Trophoblast cell (in vitro differentiated cells and primary cell): Measurements from ENCODE around the gene HOXB7.
A peak's percentile ranks its signal among the peaks of the same experiment; 100 is the strongest.

Experiments used
- DNase-seq, 2 donors: peaks; one replicate each; pipeline ENCODE4 v3.0.0-alpha.2; 2016
- H2AFZ ChIP-seq: 2 replicates; pipeline ENCODE4 v1.6.1; 2013; ENCODE audit warnings: low read length, moderate library complexity, mild to moderate bottlenecking; ENCODE audit not compliant: insufficient read depth, poor library complexity
- H2AK5ac ChIP-seq: 2 replicates; pipeline ENCODE4 v1.6.1; 2013; ENCODE audit warnings: mild to moderate bottlenecking, low read length
- H2BK120ac ChIP-seq: 2 replicates; pipeline ENCODE4 v1.6.1; 2013; ENCODE audit warnings: low read length, mild to moderate bottlenecking, moderate library complexity; ENCODE audit not compliant: insufficient read depth, poor library complexity
- H2BK12ac ChIP-seq: 2 replicates; pipeline ENCODE4 v1.6.1; 2013; ENCODE audit warnings: mild to moderate bottlenecking, low read length, moderate library complexity
- H2BK5ac ChIP-seq: 2 replicates; pipeline ENCODE4 v1.6.1; 2013; ENCODE audit warnings: low read length, low read depth, moderate library complexity, mild to moderate bottlenecking; ENCODE audit not compliant: poor library complexity
- H3K14ac ChIP-seq: 2 replicates; pipeline ENCODE4 v1.6.1; 2013; ENCODE audit warnings: mild to moderate bottlenecking, low read length
- H3K18ac ChIP-seq: 2 replicates; pipeline ENCODE4 v1.6.1; 2013; ENCODE audit warnings: mild to moderate bottlenecking, low read length
- H3K23ac ChIP-seq: 2 replicates; pipeline ENCODE4 v1.6.1; 2013; ENCODE audit warnings: low read length
- H3K27ac ChIP-seq: 2 replicates; pipeline ENCODE4 v1.5.1; 2013; ENCODE audit warnings: low read depth, mild to moderate bottlenecking, inconsistent platforms, low read length, moderate library complexity
- H3K27me3 ChIP-seq: 2 replicates; pipeline ENCODE4 v1.6.1; 2013; ENCODE audit warnings: inconsistent platforms, mild to moderate bottlenecking, low read length, moderate library complexity; ENCODE audit not compliant: insufficient read depth
- H3K36me3 ChIP-seq, 2 experiments: 1 replicate in 1 of 2; 2 replicates in 1 of 2; pipeline ENCODE4 v1.6.1; 2013; ENCODE audit warnings: low read length in 2 of 2, mild to moderate bottlenecking in 2 of 2, moderate library complexity in 1 of 2; ENCODE audit not compliant: insufficient read depth in 2 of 2, control insufficient read depth in 1 of 2
- H3K4ac ChIP-seq: 2 replicates; pipeline ENCODE4 v1.6.1; 2013; ENCODE audit warnings: low read depth, mild to moderate bottlenecking, low read length, moderate library complexity
- H3K4me1 ChIP-seq, 2 experiments: 1 replicate in 1 of 2; 2 replicates in 1 of 2; pipeline ENCODE4 v1.6.1; 2013; ENCODE audit warnings: low read length in 2 of 2, mild to moderate bottlenecking in 2 of 2, moderate library complexity in 1 of 2; ENCODE audit not compliant: insufficient read depth in 2 of 2, control insufficient read depth in 1 of 2
- H3K4me2 ChIP-seq: 2 replicates; pipeline ENCODE4 v1.6.1; 2013; ENCODE audit warnings: inconsistent platforms, mild to moderate bottlenecking, low read length, moderate library complexity
- H3K4me3 ChIP-seq: 2 replicates; pipeline ENCODE4 v1.5.1; 2013; ENCODE audit warnings: mild to moderate bottlenecking, low read depth, low read length, inconsistent platforms
- H3K79me1 ChIP-seq: one replicate; pipeline ENCODE4 v1.6.1; 2013; ENCODE audit warnings: low read length
- H3K79me2 ChIP-seq: 2 replicates; pipeline ENCODE4 v1.6.1; 2013; ENCODE audit warnings: low read length, mild to moderate bottlenecking; ENCODE audit not compliant: control insufficient read depth, insufficient read depth, poor library complexity
- H3K9ac ChIP-seq: 2 replicates; pipeline ENCODE4 v1.6.1; 2013; ENCODE audit warnings: mild to moderate bottlenecking, low read length
- H3K9me3 ChIP-seq: 2 replicates; pipeline ENCODE4 v1.6.1; 2013; ENCODE audit warnings: low read depth, mild to moderate bottlenecking, control low read depth, inconsistent platforms, low read length; ENCODE audit not compliant: insufficient read depth
- H4K12ac ChIP-seq: 2 replicates; pipeline ENCODE4 v1.6.1; 2013; ENCODE audit warnings: low read depth, mild to moderate bottlenecking, low read length, moderate library complexity
- H4K8ac ChIP-seq: 2 replicates; pipeline ENCODE4 v1.6.1; 2013; ENCODE audit warnings: low read depth, mild to moderate bottlenecking, low read length, moderate library complexity
- H4K91ac ChIP-seq: one replicate; pipeline ENCODE4 v1.6.1; 2013; ENCODE audit warnings: low read depth, mild to moderate bottlenecking, low read length, moderate library complexity
- WGBS: extraction: QIAGEN DNeasy Blood & Tissue Kit; methylation state at CpG from one replicate; pipeline ENCODE4 v1.1.7; 2013; ENCODE audit warnings: missing lambda C conversion rate; ENCODE audit not compliant: insufficient read length, insufficient coverage; ENCODE audit errors: extremely low coverage; 5-methylcytosine and 5-hydroxymethylcytosine counted together

HOXB7 gene

DNA sequence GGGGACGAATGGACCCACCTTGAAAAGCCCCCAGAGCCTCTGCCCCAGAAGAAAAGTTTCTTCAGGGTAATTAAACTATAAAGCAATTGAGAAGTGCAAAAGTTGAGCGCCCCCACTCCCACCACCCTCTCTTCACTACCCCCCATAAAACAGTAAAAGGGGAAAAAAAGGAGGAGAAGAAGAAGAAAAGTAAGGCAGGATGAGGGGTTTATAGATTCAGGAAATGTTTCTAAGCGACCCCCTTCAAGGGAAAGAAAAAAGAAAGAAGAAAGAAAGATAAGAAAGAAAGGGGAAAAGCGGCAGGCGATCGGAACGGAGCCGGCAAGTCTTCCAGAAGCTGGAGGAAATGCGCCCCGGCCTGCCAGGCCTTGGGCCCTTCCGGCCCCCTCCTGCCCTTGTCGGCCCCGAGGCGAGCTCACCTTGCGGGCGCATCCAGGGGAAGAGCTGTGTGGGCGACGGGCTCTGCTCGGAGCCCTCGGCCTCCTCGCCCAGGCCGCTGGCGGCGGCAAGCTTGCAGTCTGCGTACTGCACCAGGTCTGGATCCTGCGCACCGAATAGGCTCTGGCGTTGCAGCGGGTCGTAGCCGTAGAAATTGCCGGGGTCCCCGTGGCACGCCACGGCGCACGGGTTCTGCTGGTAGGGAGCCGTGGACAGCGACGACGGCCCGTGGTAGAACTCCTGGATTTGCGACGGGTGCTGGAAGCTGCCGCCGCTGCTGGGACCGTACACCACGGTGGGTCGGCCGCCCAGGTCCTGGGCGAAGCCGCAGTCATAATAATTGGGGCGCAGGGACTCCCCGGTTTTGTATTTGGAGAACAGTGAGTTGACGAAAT lies 3.3 kb upstream of the HOXB7 start:
- Histone ChIP-seq H2BK5ac (no peak overlapping the region), H3K14ac (no peak overlapping the region), H3K9me3 (peaks cover 2% of the 10 kb centered on the region), H3K23ac (no peak overlapping the region), H3K79me1 (peaks cover 18% of the 10 kb centered on the region), H2AK5ac (no peak overlapping the region), H2AFZ (peak overlapping the region; percentile 82), H4K8ac (no peak overlapping the region), H3K4ac (no peak overlapping the region), H3K4me2 (peak overlapping the region; percentile 63), H3K9ac (no peak overlapping the region), H3K27ac (no peak overlapping the region), H3K18ac (peak overlapping the region; percentile 56), H3K4me3 (peak overlapping the region; percentile 53), H4K91ac (no peak overlapping the region), H2BK120ac (no peak overlapping the region), H4K12ac (no peak overlapping the region), H3K79me2 (peaks cover 5% of the 10 kb centered on the region), H3K36me3 (no peaks in the 10 kb centered on the region), H2BK12ac (no peak overlapping the region), H3K27me3 (peaks cover 49% of the 10 kb centered on the region), H3K4me1 (peaks cover 14 to 16% of the 10 kb centered on the region in 2 experiments)
- DNase-seq, result peak in 1 of 2 donors; percentile 29
- WGBS, result no CpG with 5 or more reads among the region's 55 CpGs

DNA sequence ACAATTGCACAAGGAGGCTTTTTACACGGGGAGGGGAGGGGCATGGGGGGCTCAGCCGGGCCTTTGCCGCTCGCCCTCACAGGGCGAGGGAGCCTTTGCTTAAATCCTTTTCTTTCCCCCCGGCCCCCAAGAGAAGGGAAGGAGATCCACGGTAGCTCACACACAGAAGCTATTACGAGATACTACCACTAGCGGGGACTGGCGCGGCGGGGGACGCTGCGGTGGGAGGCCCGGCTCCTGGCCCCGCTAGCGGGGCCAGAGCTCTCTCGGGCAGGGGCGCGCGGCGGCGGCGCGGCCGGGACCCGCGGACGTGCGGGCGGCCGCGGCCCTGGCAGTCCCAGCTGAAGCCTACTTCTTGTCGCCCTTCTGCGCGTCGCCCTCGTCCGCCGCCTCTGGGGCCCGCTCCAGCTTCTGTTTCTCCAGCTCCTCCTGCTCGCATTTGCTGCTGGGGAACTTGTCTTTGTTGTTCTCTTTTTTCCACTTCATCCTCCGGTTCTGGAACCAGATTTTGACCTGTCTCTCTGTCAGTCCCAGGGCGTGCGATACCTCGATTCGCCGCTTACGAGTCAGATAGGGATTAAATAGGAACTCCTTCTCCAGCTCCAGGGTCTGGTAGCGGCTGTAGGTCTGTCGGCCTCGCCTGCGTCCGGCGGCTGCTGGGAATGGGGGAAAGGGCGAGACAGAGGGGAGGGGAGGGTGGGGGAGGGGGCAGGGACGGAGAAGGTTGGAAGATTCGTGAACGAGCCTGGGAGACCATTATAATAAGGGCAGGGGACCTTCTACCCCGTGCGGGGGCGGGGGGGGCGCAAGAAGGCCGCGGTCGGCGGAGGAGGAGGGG lies 2.3 kb upstream of the HOXB7 start:
- DNase-seq, result peak in 1 of 2 donors; percentile 52
- Histone ChIP-seq H3K4ac (no peak overlapping the region), H3K18ac (no peak overlapping the region), H4K12ac (no peak overlapping the region), H3K4me2 (peak overlapping the region; percentile 86), H2BK120ac (no peak overlapping the region), H3K79me1 (peaks cover 18% of the 10 kb centered on the region), H2AFZ (peak overlapping the region; percentile 61), H2BK12ac (no peak overlapping the region), H4K91ac (peak overlapping the region; percentile 53), H2AK5ac (no peak overlapping the region), H3K9ac (peak overlapping the region; percentile 10), H3K36me3 (no peaks in the 10 kb centered on the region), H3K23ac (no peak overlapping the region), H3K79me2 (peaks cover 5% of the 10 kb centered on the region), H3K14ac (peak overlapping the region; percentile 20), H3K4me3 (peak overlapping the region; percentile 58), H3K9me3 (peaks cover 2% of the 10 kb centered on the region), H4K8ac (no peak overlapping the region), H3K27me3 (peaks cover 43% of the 10 kb centered on the region), H3K27ac (no peak overlapping the region), H3K4me1 (peaks cover 14 to 16% of the 10 kb centered on the region in 2 experiments), H2BK5ac (peak overlapping the region; percentile 22)
- no CpG with 5 or more reads among the region's 67 CpGs for WGBS

DNA sequence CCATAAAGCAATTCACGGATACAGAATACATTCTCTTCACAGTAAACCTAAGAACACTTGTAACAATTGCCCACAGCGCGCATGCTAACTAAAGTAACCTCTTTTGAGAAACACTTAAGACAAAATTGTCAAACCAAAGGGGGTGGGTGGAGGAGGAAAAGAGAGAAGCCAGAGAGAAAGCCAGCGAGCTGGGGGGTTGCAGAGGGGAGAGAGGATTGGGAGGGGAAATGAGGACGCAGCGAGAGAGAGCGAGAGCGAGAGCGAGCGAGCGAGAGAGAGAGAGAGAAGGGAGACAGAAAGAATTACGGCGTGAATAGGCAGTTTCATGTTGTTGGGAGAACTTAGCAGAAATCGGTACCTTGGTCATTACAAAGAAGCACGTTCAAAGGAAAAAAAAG lies 1.6 kb upstream of the HOXB7 start:
- no peak for DNase-seq
- Histone ChIP-seq H3K9ac (no peak overlapping the region), H4K91ac (no peak overlapping the region), H4K12ac (no peak overlapping the region), H3K27me3 (peaks cover 37% of the 10 kb centered on the region), H3K27ac (no peak overlapping the region), H3K79me1 (peaks cover 18% of the 10 kb centered on the region), H3K4me2 (peak overlapping the region; percentile 86), H3K4me3 (no peak overlapping the region), H3K14ac (no peak overlapping the region), H3K79me2 (peaks cover 5% of the 10 kb centered on the region), H2BK120ac (no peak overlapping the region), H3K36me3 (no peaks in the 10 kb centered on the region), H2AFZ (no peak overlapping the region), H3K4me1 (peaks cover 13 to 14% of the 10 kb centered on the region in 2 experiments), H4K8ac (peak overlapping the region; percentile 49), H3K9me3 (peaks cover 2% of the 10 kb centered on the region), H2BK5ac (no peak overlapping the region), H3K4ac (no peak overlapping the region), H2AK5ac (no peak overlapping the region), H3K23ac (no peak overlapping the region), H2BK12ac (no peak overlapping the region), H3K18ac (no peak overlapping the region)
- WGBS, result no CpG with 5 or more reads among the region's 15 CpGs

DNA sequence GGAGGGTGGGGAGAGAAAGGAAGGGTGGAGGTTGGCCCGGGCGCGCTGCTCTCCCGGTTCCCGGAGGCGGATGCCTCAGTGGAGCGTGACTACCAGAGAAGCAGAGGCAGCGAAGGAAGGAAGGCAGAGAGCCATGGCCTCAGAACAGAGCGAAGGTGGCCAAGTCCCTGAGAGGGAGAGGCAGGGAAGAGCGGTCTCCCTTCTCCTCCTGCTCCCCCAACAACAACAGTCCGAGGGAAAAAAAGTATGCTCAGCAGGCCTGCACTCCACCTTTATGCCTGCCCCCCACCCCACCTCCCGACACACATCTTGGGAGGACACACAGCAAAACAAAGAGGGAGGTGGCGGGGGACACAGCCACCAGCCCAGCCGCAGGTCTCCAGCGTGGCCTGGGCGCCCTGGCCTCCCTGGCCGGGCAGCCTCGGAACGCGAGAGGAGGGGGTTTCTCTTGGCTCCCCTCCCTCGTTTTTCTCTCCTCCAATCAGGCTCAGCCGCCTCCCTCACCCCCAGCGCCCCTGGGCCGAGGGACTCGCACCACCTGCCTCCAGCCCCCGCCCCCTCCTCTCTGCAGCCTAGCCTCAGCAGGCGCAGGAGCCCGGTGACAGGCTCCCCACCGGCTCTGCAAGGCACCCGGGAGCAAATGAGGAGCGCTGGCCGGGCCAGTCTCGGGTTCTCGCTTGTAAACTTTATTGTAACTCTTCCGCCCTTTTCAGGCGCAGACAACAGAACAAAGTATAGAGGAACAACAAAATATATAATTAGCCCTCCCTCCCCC lies 1.1 kb upstream of the HOXB7 start:
- H2AFZ ChIP-seq, result peak overlapping the region; percentile 20
- H3K27me3 ChIP-seq, result peaks cover 35% of the 10 kb centered on the region
- H3K14ac ChIP-seq, result peak overlapping the region; percentile 38
- no CpG with 5 or more reads among the region's 36 CpGs for WGBS
- no peak overlapping the region for H3K23ac ChIP-seq
- H4K91ac ChIP-seq, result peak overlapping the region; percentile 65
- H3K4me2 ChIP-seq, result peak overlapping the region; percentile 86
- no peak overlapping the region for H2AK5ac ChIP-seq
- no peak overlapping the region for H2BK120ac ChIP-seq
- peak overlapping the region; percentile 20 for H3K9ac ChIP-seq
- peaks cover 13 to 14% of the 10 kb centered on the region in 2 experiments for H3K4me1 ChIP-seq
- H2BK12ac ChIP-seq, result no peak overlapping the region
- DNase-seq, result no peak
- peaks cover 5% of the 10 kb centered on the region for H3K79me2 ChIP-seq
- peaks cover 2% of the 10 kb centered on the region for H3K9me3 ChIP-seq
- H3K4ac ChIP-seq, result no peak overlapping the region
- H2BK5ac ChIP-seq, result peak overlapping the region; percentile 47
- peak overlapping the region; percentile 36 for H3K27ac ChIP-seq
- H3K18ac ChIP-seq, result no peak overlapping the region
- peak overlapping the region; percentile 13 for H3K4me3 ChIP-seq
- peak overlapping the region; percentile 75 for H4K12ac ChIP-seq
- peak overlapping the region; percentile 69 for H4K8ac ChIP-seq
- no peaks in the 10 kb centered on the region for H3K36me3 ChIP-seq
- peaks cover 18% of the 10 kb centered on the region for H3K79me1 ChIP-seq
